WERI-Rb-1 (cell line): ENCODE data around the gene FLNB.

Experiments
- DNase-seq: peaks from one replicate; pipeline ENCODE4 v3.0.0-alpha.2; 2020
- H3K27ac ChIP-seq: fragments of 250-450 bp; sonication (Bioruptor Pico); 2 replicates; pipeline ENCODE4 v1.5.1; 2020; ENCODE audit warnings: mild to moderate bottlenecking, moderate library complexity
- H3K27me3 ChIP-seq: fragments of 250-450 bp; sonication (Bioruptor Pico); 2 replicates; pipeline ENCODE4 v1.5.1; 2021; ENCODE audit warnings: mild to moderate bottlenecking, low read depth, moderate library complexity; ENCODE audit not compliant: insufficient read depth, severe bottlenecking
- H3K36me3 ChIP-seq: fragments of 250-450 bp; sonication (Bioruptor Pico); 2 replicates; pipeline ENCODE4 v1.5.1; 2020; ENCODE audit warnings: mild to moderate bottlenecking, moderate library complexity
- H3K4me3 ChIP-seq: 2 replicates; pipeline ENCODE4 v1.5.1; 2011; ENCODE audit warnings: low read depth, mild to moderate bottlenecking, control low read depth, low read length
- H3K9me3 ChIP-seq: fragments of 250-450 bp; sonication (Bioruptor Pico); 2 replicates; pipeline ENCODE4 v1.5.1; 2021; ENCODE audit warnings: mild to moderate bottlenecking, moderate library complexity; ENCODE audit not compliant: severe bottlenecking
- TF ChIP-seq, protein P1 (sequence below): IDR thresholded peaks from 2 replicates; pipeline ENCODE4 v1.5.1; 2011; ENCODE audit warnings: low read depth, mild to moderate bottlenecking, control low read depth, inconsistent platforms, low read length

Gene FLNB

GRCh38 chr3:58191361-58191991 lies 183.3 kb downstream of the FLNB start:
- Histone ChIP-seq H3K4me3 (no peak overlapping the region), H3K27me3 (no peaks in the 10 kb centered on the region), H3K9me3 (no peaks in the 10 kb centered on the region), H3K27ac (no peak overlapping the region), H3K36me3 (no peaks in the 10 kb centered on the region)
- TF ChIP-seq, protein P1, sequence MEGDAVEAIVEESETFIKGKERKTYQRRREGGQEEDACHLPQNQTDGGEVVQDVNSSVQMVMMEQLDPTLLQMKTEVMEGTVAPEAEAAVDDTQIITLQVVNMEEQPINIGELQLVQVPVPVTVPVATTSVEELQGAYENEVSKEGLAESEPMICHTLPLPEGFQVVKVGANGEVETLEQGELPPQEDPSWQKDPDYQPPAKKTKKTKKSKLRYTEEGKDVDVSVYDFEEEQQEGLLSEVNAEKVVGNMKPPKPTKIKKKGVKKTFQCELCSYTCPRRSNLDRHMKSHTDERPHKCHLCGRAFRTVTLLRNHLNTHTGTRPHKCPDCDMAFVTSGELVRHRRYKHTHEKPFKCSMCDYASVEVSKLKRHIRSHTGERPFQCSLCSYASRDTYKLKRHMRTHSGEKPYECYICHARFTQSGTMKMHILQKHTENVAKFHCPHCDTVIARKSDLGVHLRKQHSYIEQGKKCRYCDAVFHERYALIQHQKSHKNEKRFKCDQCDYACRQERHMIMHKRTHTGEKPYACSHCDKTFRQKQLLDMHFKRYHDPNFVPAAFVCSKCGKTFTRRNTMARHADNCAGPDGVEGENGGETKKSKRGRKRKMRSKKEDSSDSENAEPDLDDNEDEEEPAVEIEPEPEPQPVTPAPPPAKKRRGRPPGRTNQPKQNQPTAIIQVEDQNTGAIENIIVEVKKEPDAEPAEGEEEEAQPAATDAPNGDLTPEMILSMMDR = no peak
- no peak for DNase-seq

GRCh38 chr3:58192069-58192468 lies 183.8 kb downstream of the FLNB start:
- no peaks in the 10 kb centered on the region for H3K27me3 ChIP-seq
- TF ChIP-seq, protein P1 = no peak
- H3K9me3 ChIP-seq = no peaks in the 10 kb centered on the region
- DNase-seq = no peak
- no peaks in the 10 kb centered on the region for H3K36me3 ChIP-seq
- H3K4me3 ChIP-seq = no peak overlapping the region
- H3K27ac ChIP-seq = no peak overlapping the region

- TF ChIP-seq, protein P1 = no peak
Measured at GRCh38 chr3:58193682-58194407, 185.6 kb downstream of the FLNB start.

DNA sequence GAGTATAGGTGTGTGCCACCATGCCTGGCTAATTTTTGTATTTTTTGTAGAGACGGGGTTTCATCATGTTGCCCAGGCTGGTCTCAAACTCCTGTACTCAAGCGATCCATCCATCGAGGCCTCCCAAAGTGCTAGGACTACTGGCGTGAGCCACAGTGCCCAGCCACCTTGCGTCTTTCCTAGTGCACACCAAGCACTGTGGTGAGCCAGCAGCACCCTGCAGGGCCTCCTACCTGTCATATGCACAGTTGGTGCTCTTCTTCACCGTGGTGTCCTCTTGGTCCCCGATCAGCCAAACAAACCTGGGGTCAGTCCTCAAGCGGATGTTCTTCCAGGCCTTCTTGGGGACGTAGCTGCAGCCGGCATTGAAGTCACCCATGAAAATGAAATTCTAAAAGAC lies 189.4 kb downstream of the FLNB start:
- H3K4me3 ChIP-seq = no peak overlapping the region
- TF ChIP-seq, protein P1 = no peak
- no peak for DNase-seq
- no peaks in the 10 kb centered on the region for H3K36me3 ChIP-seq
- H3K27me3 ChIP-seq = no peaks in the 10 kb centered on the region
- peaks cover 3% of the 10 kb centered on the region for H3K9me3 ChIP-seq
- H3K27ac ChIP-seq = no peak overlapping the region

More at GRCh38 chr3:58193682-58194407, 185.6 kb downstream of the FLNB start:
- Histone ChIP-seq H3K36me3 (no peaks in the 10 kb centered on the region), H3K9me3 (no peaks in the 10 kb centered on the region), H3K27ac (no peak overlapping the region), H3K4me3 (no peak overlapping the region), H3K27me3 (no peaks in the 10 kb centered on the region)
- no peak for DNase-seq

DNA sequence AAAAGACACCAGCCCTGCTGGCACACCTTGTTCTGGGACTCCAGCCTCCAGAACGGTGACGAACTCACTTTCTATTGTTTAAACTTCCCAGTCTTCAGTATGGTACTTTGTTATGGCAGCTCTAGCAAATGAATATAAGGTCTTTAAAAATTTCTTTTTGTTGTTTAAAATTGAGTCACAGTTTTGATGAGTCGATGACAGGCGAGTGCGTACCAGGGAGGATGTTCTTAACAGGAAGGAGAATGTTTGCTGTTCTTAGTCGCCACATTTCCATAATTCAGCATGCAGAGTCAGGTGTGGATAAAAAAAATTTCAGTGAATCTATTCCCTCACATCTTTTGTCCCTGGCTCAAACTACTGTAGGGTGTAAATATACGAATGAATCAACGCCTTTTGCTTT lies 190.1 kb downstream of the FLNB start:
- Histone ChIP-seq H3K27me3 (no peaks in the 10 kb centered on the region), H3K36me3 (no peaks in the 10 kb centered on the region), H3K9me3 (peaks cover 3% of the 10 kb centered on the region), H3K4me3 (no peak overlapping the region), H3K27ac (no peak overlapping the region)
- no peak for DNase-seq
- TF ChIP-seq, protein P1 = no peak
